SK-N-MC (cell line): ENCODE results near the gene BEND3.

Experiments
- EZH2 ChIP-seq: fragments of 200-600 bp; sonication (generic); IDR thresholded peaks from one replicate; pipeline ENCODE4 v1.6.1; 2017; ENCODE audit warnings: antibody characterized with exemption
- FOXP2 ChIP-seq: optimal IDR thresholded peaks from 2 replicates; pipeline ENCODE3; 2011; ENCODE audit warnings: mild to moderate bottlenecking, moderate library complexity; ENCODE audit not compliant: insufficient read depth; ENCODE audit errors: extremely low read length, control extremely low read depth
- POLR2AphosphoS5 ChIP-seq: IDR thresholded peaks from 2 replicates; pipeline ENCODE4 v1.6.1; 2012; ENCODE audit warnings: mild to moderate bottlenecking, low read depth, low read length, borderline replicate concordance

- TF ChIP-seq EZH2, result no peak
- TF ChIP-seq POLR2AphosphoS5, result no peak
- TF ChIP-seq FOXP2, result no peak
Measured at GRCh38 chr6:107057679-107058078, 57.6 kb downstream of the BEND3 start.
